ENCODE results near the gene RGL2. TPM values are rescaled to one million over a fixed set of nuclear protein-coding genes. Genes with fewer than 3 reads are reported as not detected.
A peak's percentile ranks its signal among the peaks of the same experiment; 100 is the strongest.

The RGL2 gene
- total RNA-seq, 4 donors from 2014 or later, result 38.2 to 89.3 (median 65.3) TPM

DNA sequence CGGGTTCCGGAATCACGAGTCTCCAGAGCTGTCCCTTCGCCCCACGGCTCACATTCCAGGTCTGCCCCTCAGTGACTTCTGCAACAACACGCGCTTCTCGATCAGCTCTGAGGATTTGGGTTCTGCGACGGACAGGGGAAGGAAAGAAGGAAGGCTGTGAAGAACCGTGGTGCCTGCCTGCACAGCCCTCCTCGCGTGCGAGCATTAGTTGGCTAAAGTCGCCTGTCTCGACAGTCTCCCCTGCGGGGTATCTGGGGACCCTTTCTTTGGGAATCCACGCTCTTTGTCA, 50.2 kb downstream of the RGL2 start:
- DNase-seq (ENCODE audit: extremely low spot score), result no peak
- Histone ChIP-seq H3K27me3 (peaks cover 0 to 10% (median 0%) of the 10 kb centered on the region in 4 donors), H3K9me3 (no peaks in the 10 kb centered on the region), H3K4me3 (peak overlapping the region; percentile 58 to 66 (median 62)), H3K36me3 (peaks cover 0 to 18% (median 14%) of the 10 kb centered on the region in 4 donors), H3K4me1 (peaks cover 24 to 36% (median 31%) of the 10 kb centered on the region in 4 donors), H3K27ac (replicated peaks in 1 of 4) (peak overlapping the region; percentile 92 to 98 (median 94))
- WGBS, result 0% methylated on average over 1 of the region's 18 CpGs
- TF ChIP-seq EP300 (IDR thresholded peaks at IDR 0.05) (no peak), POLR2AphosphoS5 (IDR thresholded peaks at IDR 0.05) (peak in 1 of 2 donors; percentile 0), POLR2A (IDR thresholded peaks at IDR 0.05; ENCODE audit: low read depth) (no peak)
- TF ChIP-seq, protein P1, sequence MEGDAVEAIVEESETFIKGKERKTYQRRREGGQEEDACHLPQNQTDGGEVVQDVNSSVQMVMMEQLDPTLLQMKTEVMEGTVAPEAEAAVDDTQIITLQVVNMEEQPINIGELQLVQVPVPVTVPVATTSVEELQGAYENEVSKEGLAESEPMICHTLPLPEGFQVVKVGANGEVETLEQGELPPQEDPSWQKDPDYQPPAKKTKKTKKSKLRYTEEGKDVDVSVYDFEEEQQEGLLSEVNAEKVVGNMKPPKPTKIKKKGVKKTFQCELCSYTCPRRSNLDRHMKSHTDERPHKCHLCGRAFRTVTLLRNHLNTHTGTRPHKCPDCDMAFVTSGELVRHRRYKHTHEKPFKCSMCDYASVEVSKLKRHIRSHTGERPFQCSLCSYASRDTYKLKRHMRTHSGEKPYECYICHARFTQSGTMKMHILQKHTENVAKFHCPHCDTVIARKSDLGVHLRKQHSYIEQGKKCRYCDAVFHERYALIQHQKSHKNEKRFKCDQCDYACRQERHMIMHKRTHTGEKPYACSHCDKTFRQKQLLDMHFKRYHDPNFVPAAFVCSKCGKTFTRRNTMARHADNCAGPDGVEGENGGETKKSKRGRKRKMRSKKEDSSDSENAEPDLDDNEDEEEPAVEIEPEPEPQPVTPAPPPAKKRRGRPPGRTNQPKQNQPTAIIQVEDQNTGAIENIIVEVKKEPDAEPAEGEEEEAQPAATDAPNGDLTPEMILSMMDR (IDR thresholded peaks at IDR 0.05), result peak in 1 of 3 experiments; percentile 1
- intact Hi-C loops (cut with DNase I), result loop anchor here (5.0 kb wide), 3 partner anchors 56 to 231 kb away; partner anchors contain the start of gene COL11A2

DNA sequence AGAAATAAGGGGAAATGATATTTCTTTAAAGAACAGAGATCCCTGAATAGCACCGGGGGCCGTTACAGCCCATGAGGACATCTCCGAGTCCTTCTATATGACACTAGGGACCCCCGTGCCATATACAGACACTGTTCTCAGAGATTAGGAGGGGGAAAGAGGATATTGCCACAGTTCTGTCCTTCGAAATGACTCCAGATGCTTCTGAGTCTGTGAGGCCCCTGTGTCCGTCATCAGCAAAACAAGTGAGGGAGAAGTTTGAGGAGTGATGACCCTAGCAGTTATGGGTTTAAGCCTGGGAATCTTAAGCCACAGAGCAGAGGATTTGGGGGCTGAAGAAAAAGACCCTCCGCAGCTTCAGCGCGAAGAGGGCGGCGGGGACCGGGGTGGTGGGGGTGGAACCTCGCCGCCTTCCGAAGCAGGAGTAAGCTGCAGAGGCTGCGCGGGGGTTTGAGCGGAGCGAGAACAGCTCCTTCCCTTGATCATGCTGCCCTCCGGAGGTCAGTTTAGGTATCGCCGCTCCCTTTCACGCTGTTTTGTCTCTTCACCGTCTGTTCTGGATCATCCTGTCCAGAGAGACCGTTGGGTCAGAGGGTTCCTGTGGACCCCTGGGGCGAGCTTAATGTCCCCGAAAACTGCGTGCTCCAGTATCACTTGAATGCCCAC, 50.6 kb downstream of the RGL2 start:
- TF ChIP-seq, protein P1 (IDR thresholded peaks at IDR 0.05), result peak; percentile 97 to 99 (median 98)
- TF ChIP-seq POLR2A (IDR thresholded peaks at IDR 0.05; ENCODE audit: low read depth) (no peak), POLR2AphosphoS5 (IDR thresholded peaks at IDR 0.05) (peak in 1 of 2 donors; percentile 62), EP300 (IDR thresholded peaks at IDR 0.05) (no peak)
- Histone ChIP-seq H3K27ac (replicated peaks in 1 of 4) (peak overlapping the region; percentile 92 to 98 (median 94)), H3K4me3 (peak overlapping the region; percentile 58 to 66 (median 62)), H3K4me1 (peaks cover 24 to 36% (median 31%) of the 10 kb centered on the region in 4 donors), H3K9me3 (no peaks in the 10 kb centered on the region), H3K27me3 (peaks cover 0 to 10% (median 0%) of the 10 kb centered on the region in 4 donors), H3K36me3 (peaks cover 0 to 18% (median 14%) of the 10 kb centered on the region in 4 donors)
- peak; percentile 96 for DNase-seq (ENCODE audit: extremely low spot score)
- intact Hi-C loops (cut with DNase I), result loop anchor here (5.0 kb wide), 3 partner anchors 56 to 231 kb away; partner anchors contain the start of gene COL11A2
- WGBS, result 10% methylated on average over 15 of the region's 28 CpGs

DNA sequence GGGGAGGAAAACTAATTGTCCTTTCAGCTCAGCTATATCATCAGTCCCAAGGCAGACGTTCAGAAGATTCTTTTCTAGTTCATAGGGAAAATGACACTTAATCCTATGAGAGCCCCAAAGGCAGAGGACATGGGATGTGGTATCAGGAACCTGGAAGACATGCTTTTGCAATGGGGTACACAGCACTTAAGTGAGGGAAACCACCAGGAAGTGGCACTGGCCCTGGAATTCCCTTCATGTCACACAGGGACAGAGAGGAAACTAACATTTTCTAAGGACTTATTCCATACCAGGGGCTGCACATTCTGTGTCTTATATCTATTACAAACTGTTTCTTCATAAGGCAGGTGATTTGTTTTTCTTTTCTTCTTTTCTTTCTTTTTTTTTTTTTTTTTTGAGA, 55.3 kb downstream of the RGL2 start:
- no peaks in the 10 kb centered on the region for H3K9me3 ChIP-seq
- intact Hi-C loops (cut with DNase I), result no loop called here
- peaks cover 6 to 9% (median 9%) of the 10 kb centered on the region in 4 donors for H3K4me1 ChIP-seq
- H3K4me3 ChIP-seq, result no peak overlapping the region
- no peak for TF ChIP-seq EP300 (IDR thresholded peaks at IDR 0.05)
- no peak for TF ChIP-seq POLR2A (IDR thresholded peaks at IDR 0.05; ENCODE audit: low read depth)
- TF ChIP-seq, protein P1 (IDR thresholded peaks at IDR 0.05), result no peak
- no peak for TF ChIP-seq POLR2AphosphoS5 (IDR thresholded peaks at IDR 0.05)
- no peaks in the 10 kb centered on the region for H3K36me3 ChIP-seq
- DNase-seq (ENCODE audit: extremely low spot score), result no peak
- H3K27ac ChIP-seq (replicated peaks in 1 of 4), result no peak overlapping the region
- 8% methylated on average over 1 of the region's 1 CpG for WGBS
- peaks cover 0 to 34% (median 0%) of the 10 kb centered on the region in 4 donors for H3K27me3 ChIP-seq

DNA sequence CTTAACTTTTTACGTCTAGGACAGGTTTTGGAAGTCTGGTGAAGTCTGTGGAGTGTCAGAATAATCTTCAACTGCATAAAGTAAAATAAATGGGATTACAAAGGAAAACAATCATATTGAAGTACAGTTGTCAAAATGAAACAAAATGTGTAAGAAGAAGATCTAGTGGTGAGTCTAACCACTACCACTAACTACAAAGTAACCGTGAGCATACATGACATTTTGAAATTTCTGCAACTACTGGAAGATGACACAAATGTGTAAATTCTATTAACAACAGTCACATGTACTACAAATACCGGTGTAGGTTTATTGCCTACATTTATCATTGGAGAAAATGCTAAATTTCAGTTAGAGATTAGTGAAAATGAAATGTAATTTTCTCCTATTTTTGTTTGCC, 56.8 kb downstream of the RGL2 start:
- 62% methylated on average over 3 of the region's 3 CpGs for WGBS
- no peaks in the 10 kb centered on the region for H3K36me3 ChIP-seq
- H3K4me3 ChIP-seq, result no peak overlapping the region
- TF ChIP-seq POLR2AphosphoS5 (IDR thresholded peaks at IDR 0.05) (no peak), EP300 (IDR thresholded peaks at IDR 0.05) (no peak), POLR2A (IDR thresholded peaks at IDR 0.05; ENCODE audit: low read depth) (no peak)
- TF ChIP-seq, protein P1 (IDR thresholded peaks at IDR 0.05), result no peak
- no peaks in the 10 kb centered on the region for H3K9me3 ChIP-seq
- H3K27me3 ChIP-seq, result peaks cover 0 to 45% (median 0%) of the 10 kb centered on the region in 4 donors
- no peak overlapping the region for H3K27ac ChIP-seq (replicated peaks in 1 of 4)
- DNase-seq (ENCODE audit: extremely low spot score), result no peak
- H3K4me1 ChIP-seq, result no peaks in the 10 kb centered on the region
- intact Hi-C loops (cut with DNase I), result no loop called here

Other genes starting within 250 kb of the RGL2 start
- 10 to 100 TPM; 28.5 to 91.3 (median 65.9) TPM for gene HLA-DPA1, start 225.3 kb downstream of the RGL2 start, total RNA-seq
- 10 to 100 TPM; 38.6 to 95.8 (median 61.7) TPM for gene HLA-DPB1, start 223.0 kb downstream of the RGL2 start, total RNA-seq
- 1 to 10 TPM in 1 of 4 donors, under 1 TPM in 2, not detected in 1; 0.17 to 1.1 (median 0.19) TPM for gene COL11A2, start 106.5 kb downstream of the RGL2 start, total RNA-seq
- 10 to 100 TPM; 21.5 to 34.1 (median 32.2) TPM for gene RXRB, start 98.3 kb downstream of the RGL2 start, total RNA-seq
- 10 to 100 TPM; 43.6 to 80.1 (median 62.3) TPM for gene SLC39A7, start 98.1 kb downstream of the RGL2 start, total RNA-seq
- 10 to 100 TPM in 3 of 4 donors, 1 to 10 TPM in 1; 2.0 to 15.0 (median 12.9) TPM for gene HSD17B8, start 94.3 kb downstream of the RGL2 start, total RNA-seq
- 10 to 100 TPM; 15.0 to 25.3 (median 20.6) TPM for gene RING1, start 90.4 kb downstream of the RGL2 start, total RNA-seq
- 10 to 100 TPM; 22.5 to 34.9 (median 31.8) TPM for gene VPS52, start 27.1 kb downstream of the RGL2 start, total RNA-seq
- 1,000 to 10,000 TPM; 1,642 to 3,082 (median 2,562) TPM for gene RPS18, start 26.9 kb downstream of the RGL2 start, total RNA-seq
- 10 to 100 TPM; 13.1 to 26.8 (median 24.2) TPM for gene B3GALT4, start 21.8 kb downstream of the RGL2 start, total RNA-seq
- 10 to 100 TPM; 30.5 to 42.6 (median 35.7) TPM for gene WDR46, start 9.7 kb downstream of the RGL2 start, total RNA-seq
- 10 to 100 TPM; 29.1 to 54.2 (median 43.7) TPM for gene PFDN6, start 9.3 kb downstream of the RGL2 start, total RNA-seq
- gene TAPBP, start 15.1 kb upstream of the RGL2 start, total RNA-seq, result 100 to 1,000 TPM in 1 of 4 donors, 10 to 100 TPM in 3; 69.8 to 150 (median 86.6) TPM
- 10 to 100 TPM; 12.9 to 24.2 (median 15.8) TPM for gene ZBTB22, start 18.8 kb upstream of the RGL2 start, total RNA-seq
- 10 to 100 TPM; 29.5 to 51.1 (median 40.9) TPM for gene DAXX, start 24.0 kb upstream of the RGL2 start, total RNA-seq
- gene KIFC1, start 92.9 kb upstream of the RGL2 start, total RNA-seq, result 1 to 10 TPM in 1 of 4 donors, under 1 TPM in 2, not detected in 1; 0.39 to 1.1 (median 0.42) TPM
- 10 to 100 TPM; 68.5 to 91.5 (median 84.9) TPM for gene PHF1, start 112.1 kb upstream of the RGL2 start, total RNA-seq
- 100 to 1,000 TPM; 109 to 136 (median 123) TPM for gene CUTA, start 119.2 kb upstream of the RGL2 start, total RNA-seq
- gene SYNGAP1, start 121.1 kb upstream of the RGL2 start, total RNA-seq, result 10 to 100 TPM in 3 of 4 donors, 1 to 10 TPM in 1; 8.0 to 17.6 (median 13.2) TPM
- 1 to 10 TPM; 1.7 to 3.5 (median 3.0) TPM for gene ZBTB9, start 155.6 kb upstream of the RGL2 start, total RNA-seq

All from esophagus muscularis mucosa (tissue), 4 donors.